IMR-90 (cell line): Measurements from ENCODE around the gene STUB1.

Experiments
- BHLHE40 ChIP-seq: fragments of 150-350 bp; IDR thresholded peaks from 2 replicates; pipeline ENCODE4 v1.6.1; 2016; ENCODE audit warnings: mild to moderate bottlenecking, low read depth, low read length
- CEBPB ChIP-seq: IDR thresholded peaks from 2 replicates; pipeline ENCODE4 v1.6.1; 2012; ENCODE audit warnings: low read depth, low read length, improper control_type of control experiment
- MAZ ChIP-seq: IDR thresholded peaks from 2 replicates; pipeline ENCODE4 v1.6.1; 2012; ENCODE audit warnings: low read depth, mild to moderate bottlenecking, low read length, improper control_type of control experiment, moderate library complexity, borderline replicate concordance
- POLR2A ChIP-seq: IDR thresholded peaks from 2 replicates; pipeline ENCODE4 v1.6.1; 2012; ENCODE audit warnings: mild to moderate bottlenecking, low read depth, low read length
- RAD21 ChIP-seq: IDR thresholded peaks from 2 replicates; pipeline ENCODE4 v1.6.1; 2012; ENCODE audit warnings: low read length, improper control_type of control experiment
- RFX5 ChIP-seq: IDR thresholded peaks from 2 replicates; pipeline ENCODE4 v1.8.0; 2012; ENCODE audit warnings: low read depth, mild to moderate bottlenecking, low read length, moderate library complexity
- SMC3 ChIP-seq: fragments of 150-350 bp; IDR thresholded peaks from 2 replicates; pipeline ENCODE4 v1.6.1; 2016; ENCODE audit warnings: low read depth, mild to moderate bottlenecking, antibody characterized with exemption, low read length, moderate library complexity
- TF ChIP-seq, protein P1 (sequence below): conservative IDR thresholded peaks from 2 replicates; pipeline ENCODE4 v1.5.1; 2012; ENCODE audit warnings: mild to moderate bottlenecking, low read depth, low read length, improper control_type of control experiment
- TF ChIP-seq, protein P2 (sequence below): fragments of 150-350 bp; IDR thresholded peaks from 2 replicates; pipeline ENCODE4 v1.6.1; 2016; ENCODE audit warnings: low read depth, mild to moderate bottlenecking, low read length, moderate library complexity, borderline replicate concordance
- TF ChIP-seq, protein P3 (sequence below): fragments of 150-350 bp; IDR thresholded peaks from 2 replicates; pipeline ENCODE4 v1.6.1; 2017; ENCODE audit warnings: mild to moderate bottlenecking, antibody characterized with exemption, low read length, low read depth

DNA sequence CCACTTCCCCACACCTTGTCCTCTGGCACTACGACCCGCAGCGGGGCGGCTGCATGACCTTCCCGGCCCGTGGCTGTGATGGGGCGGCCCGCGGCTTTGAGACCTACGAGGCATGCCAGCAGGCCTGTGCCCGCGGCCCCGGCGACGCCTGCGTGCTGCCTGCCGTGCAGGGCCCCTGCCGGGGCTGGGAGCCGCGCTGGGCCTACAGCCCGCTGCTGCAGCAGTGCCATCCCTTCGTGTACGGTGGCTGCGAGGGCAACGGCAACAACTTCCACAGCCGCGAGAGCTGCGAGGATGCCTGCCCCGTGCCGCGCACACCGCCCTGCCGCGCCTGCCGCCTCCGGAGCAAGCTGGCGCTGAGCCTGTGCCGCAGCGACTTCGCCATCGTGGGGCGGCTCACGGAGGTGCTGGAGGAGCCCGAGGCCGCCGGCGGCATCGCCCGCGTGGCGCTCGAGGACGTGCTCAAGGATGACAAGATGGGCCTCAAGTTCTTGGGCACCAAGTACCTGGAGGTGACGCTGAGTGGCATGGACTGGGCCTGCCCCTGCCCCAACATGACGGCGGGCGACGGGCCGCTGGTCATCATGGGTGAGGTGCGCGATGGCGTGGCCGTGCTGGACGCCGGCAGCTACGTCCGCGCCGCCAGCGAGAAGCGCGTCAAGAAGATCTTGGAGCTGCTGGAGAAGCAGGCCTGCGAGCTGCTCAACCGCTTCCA, 46.7 kb upstream of the STUB1 start:
- TF ChIP-seq, protein P1, sequence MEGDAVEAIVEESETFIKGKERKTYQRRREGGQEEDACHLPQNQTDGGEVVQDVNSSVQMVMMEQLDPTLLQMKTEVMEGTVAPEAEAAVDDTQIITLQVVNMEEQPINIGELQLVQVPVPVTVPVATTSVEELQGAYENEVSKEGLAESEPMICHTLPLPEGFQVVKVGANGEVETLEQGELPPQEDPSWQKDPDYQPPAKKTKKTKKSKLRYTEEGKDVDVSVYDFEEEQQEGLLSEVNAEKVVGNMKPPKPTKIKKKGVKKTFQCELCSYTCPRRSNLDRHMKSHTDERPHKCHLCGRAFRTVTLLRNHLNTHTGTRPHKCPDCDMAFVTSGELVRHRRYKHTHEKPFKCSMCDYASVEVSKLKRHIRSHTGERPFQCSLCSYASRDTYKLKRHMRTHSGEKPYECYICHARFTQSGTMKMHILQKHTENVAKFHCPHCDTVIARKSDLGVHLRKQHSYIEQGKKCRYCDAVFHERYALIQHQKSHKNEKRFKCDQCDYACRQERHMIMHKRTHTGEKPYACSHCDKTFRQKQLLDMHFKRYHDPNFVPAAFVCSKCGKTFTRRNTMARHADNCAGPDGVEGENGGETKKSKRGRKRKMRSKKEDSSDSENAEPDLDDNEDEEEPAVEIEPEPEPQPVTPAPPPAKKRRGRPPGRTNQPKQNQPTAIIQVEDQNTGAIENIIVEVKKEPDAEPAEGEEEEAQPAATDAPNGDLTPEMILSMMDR, result no peak
- TF ChIP-seq, protein P2, sequence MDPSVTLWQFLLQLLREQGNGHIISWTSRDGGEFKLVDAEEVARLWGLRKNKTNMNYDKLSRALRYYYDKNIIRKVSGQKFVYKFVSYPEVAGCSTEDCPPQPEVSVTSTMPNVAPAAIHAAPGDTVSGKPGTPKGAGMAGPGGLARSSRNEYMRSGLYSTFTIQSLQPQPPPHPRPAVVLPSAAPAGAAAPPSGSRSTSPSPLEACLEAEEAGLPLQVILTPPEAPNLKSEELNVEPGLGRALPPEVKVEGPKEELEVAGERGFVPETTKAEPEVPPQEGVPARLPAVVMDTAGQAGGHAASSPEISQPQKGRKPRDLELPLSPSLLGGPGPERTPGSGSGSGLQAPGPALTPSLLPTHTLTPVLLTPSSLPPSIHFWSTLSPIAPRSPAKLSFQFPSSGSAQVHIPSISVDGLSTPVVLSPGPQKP, result no peak
- TF ChIP-seq RAD21, result no peak
- no peak for TF ChIP-seq POLR2A
- TF ChIP-seq MAZ, result no peak
- TF ChIP-seq RFX5, result no peak
- TF ChIP-seq CEBPB, result no peak
- no peak for TF ChIP-seq SMC3
- TF ChIP-seq, protein P3, sequence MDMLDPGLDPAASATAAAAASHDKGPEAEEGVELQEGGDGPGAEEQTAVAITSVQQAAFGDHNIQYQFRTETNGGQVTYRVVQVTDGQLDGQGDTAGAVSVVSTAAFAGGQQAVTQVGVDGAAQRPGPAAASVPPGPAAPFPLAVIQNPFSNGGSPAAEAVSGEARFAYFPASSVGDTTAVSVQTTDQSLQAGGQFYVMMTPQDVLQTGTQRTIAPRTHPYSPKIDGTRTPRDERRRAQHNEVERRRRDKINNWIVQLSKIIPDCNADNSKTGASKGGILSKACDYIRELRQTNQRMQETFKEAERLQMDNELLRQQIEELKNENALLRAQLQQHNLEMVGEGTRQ, result no peak
- no peak for TF ChIP-seq BHLHE40
